Heart left ventricle (tissue), 16 donors: ENCODE data around the gene MYOCD. TPM values are rescaled to one million over a fixed set of nuclear protein-coding genes. Genes with fewer than 3 reads are reported as not detected.
"Not testable (repeated sequence)": the region's sequence is repeated elsewhere in the genome, so short reads cannot be mapped to it uniquely, and the experiment has no call there.

ENCODE experiments used
- ATAC-seq, 4 donors: fragments of 200-7000 bp; cut with Tn5 transposase; one replicate each; pipeline ENCODE4 v1.9.1; 2020 to 2022; ENCODE audit warnings: moderate library complexity in 4 of 4, mild to moderate bottlenecking in 3 of 4, moderate number of reproducible peaks in 1 of 4
- DNase-seq, 5 donors: peaks; one replicate each; pipeline ENCODE4 v3.0.0-alpha.2; 2020
- H3K27ac ChIP-seq, 12 donors: fragments of 200-600 bp; sonication (generic) in 4 of 12; one replicate each; pipeline versions ENCODE4 v1.5.0 to v1.8.0; 2016 to 2022; ENCODE audit warnings: mild to moderate bottlenecking in 2 of 12
- H3K27me3 ChIP-seq, 9 donors: fragments of 200-600 bp; sonication (generic) in 2 of 9; one replicate each; pipeline versions ENCODE4 v1.5.1 to v1.8.0; 2016 to 2022; ENCODE audit warnings: mild to moderate bottlenecking in 3 of 9
- H3K36me3 ChIP-seq, 9 donors: fragments of 200-600 bp; sonication (generic) in 2 of 9; one replicate each; pipeline versions ENCODE4 v1.5.0 to v1.8.0; 2018 to 2022; ENCODE audit warnings: mild to moderate bottlenecking in 2 of 9
- H3K4me1 ChIP-seq, 12 donors: fragments of 200-600 bp; sonication (generic) in 4 of 12; one replicate each; pipeline versions ENCODE4 v1.5.0 to v1.8.0; 2016 to 2022; ENCODE audit warnings: mild to moderate bottlenecking in 3 of 12
- H3K4me3 ChIP-seq, 12 donors: fragments of 200-600 bp; sonication (generic) in 4 of 12; one replicate each; pipeline versions ENCODE4 v1.5.0 to v1.8.0; 2017 to 2022; ENCODE audit warnings: mild to moderate bottlenecking in 9 of 12, moderate library complexity in 4 of 12
- H3K9me3 ChIP-seq, 12 donors: fragments of 200-600 bp; sonication (generic) in 4 of 12; one replicate each; pipeline versions ENCODE4 v1.5.0 to v1.8.0; 2016 to 2022; ENCODE audit warnings: mild to moderate bottlenecking in 1 of 12
- CTCF ChIP-seq, 12 donors: fragments of 200-600 bp; sonication (generic) in 4 of 12; IDR thresholded peaks; one replicate each; pipeline versions ENCODE4 v1.5.0 to v1.8.0; 2018 to 2022; ENCODE audit warnings: antibody characterized with exemption in 12 of 12, mild to moderate bottlenecking in 5 of 12
- POLR2A ChIP-seq, 2 donors: fragments of 450-650 bp; IDR thresholded peaks; one replicate each; pipeline ENCODE4 v1.6.1; 2017; ENCODE audit warnings: antibody characterized with exemption in 2 of 2, mild to moderate bottlenecking in 2 of 2, moderate library complexity in 2 of 2
- WGBS, 4 donors: extraction: QIAGEN DNeasy Blood & Tissue Kit in 2 of 4; methylation state at CpG; one replicate each; pipeline versions ENCODE4 v1.1.5 to v1.1.7; 2013 to 2018; 5-methylcytosine and 5-hydroxymethylcytosine counted together
- intact Hi-C, 10 donors: fragments of 100-400 bp; cut with DNase I; formaldehyde crosslinking; loops; one replicate each; pipeline versions ENCODE4 v1.11.1 to v1.14.2; 2022
- polyA plus RNA-seq, 2 donors: library from polyadenylated mRNA; stranded (reverse); fragments of 200-250 nt; gene quantifications; one replicate each; pipeline ENCODE4 v1.2.3, GENCODE V29; 2013
- total RNA-seq, 9 donors: library from RNA; depleted of rRNA in 2 of 9; stranded (reverse); fragments of >200 nt in 2 of 9; fragmentation: NEBNext Ultra II Directional in 3 of 9; extraction: Animal tissue kit (Norgen Biotek cat#: 25700) in 3 of 9; gene quantifications; one replicate each; pipeline versions ENCODE4 v1.1.0 to v1.2.4, GENCODE V29; 2016 to 2023
- donor health status: ischemic (EF 13 %, LVEDD 7.1; RV severe dilation, severe dysfunction).
- donor health status: healthy with polysubstance abuse.
- donor health status: DM: no; HTN: yes; CAD: no.
- donor health status: DM: no; HTN: no; CAD: no.
- donor health status: ischemic (EF 25% LVEDD 6.9; RV normal size, moderate dysfunction).
- donor health status: ischemic (EF 25% LVEDD 5.7; RV mildly dilated, moderate dysfunction).
- donor health status: healthy.
- donor health status: DM: yes; HTN: yes; CAD: no.
- donor health status: ischemic (EF 35%, LVEDD 5.7; RV mildly dilated, moderate dysfunction).
- donor health status: nonischemic (EF 11% LVEDD 7.7; RV severe dilation, severe dysfunction).
- donor health status: DM: yes; HTN: yes; CAD: no.
- donor health status: PGD.
- donor health status: ischemic (EF 29% LVEDD 5.4; RV normal size, mild dysfunction).
- donor health status: nonischemic (EF 23%, LVEDD 6.1; RV moderate dilation, normal function).

The MYOCD gene
- total and polyA plus RNA-seq, 11 donors, result 12.9 to 77.2 (median 45.9) TPM

DNA sequence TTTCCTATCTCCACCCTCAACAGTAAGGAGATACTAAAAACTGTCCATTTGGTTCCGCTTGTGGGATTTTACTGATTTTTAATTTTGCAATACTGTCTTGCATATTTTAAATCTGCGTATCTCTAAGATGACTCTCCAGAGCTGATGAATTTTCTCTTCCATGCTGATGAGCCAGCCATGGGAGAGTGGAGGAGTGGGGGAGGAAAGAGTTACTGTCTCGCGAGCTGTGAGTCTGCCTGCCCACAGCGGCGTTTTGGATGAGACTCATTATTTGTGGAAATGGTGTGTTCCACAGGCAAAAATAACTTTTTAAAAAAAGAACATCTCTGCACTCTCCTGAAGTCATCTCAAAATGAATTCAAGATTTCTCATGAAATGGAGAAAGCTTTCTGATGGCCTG is 34.6 kb upstream of the MYOCD start:
- WGBS, 4 donors, result 60 to 69% (median 66%) methylated on average over 6 of the region's 6 CpGs
- Histone ChIP-seq H3K27ac (peak overlapping the region in 9 of 12 donors; percentile 13 to 72 (median 33)), H3K27me3 (peaks cover 0 to 3% (median 0%) of the 10 kb centered on the region in 9 donors), H3K9me3 (no peaks in the 10 kb centered on the region), H3K4me1 (peaks cover 0 to 25% (median 0%) of the 10 kb centered on the region in 12 donors), H3K4me3 (no peak overlapping the region), H3K36me3 (no peaks in the 10 kb centered on the region)
- TF ChIP-seq CTCF (IDR thresholded peaks at IDR 0.05) (no peak), POLR2A (IDR thresholded peaks at IDR 0.05) (no peak)
- intact Hi-C loops, result no loop called here
- DNase-seq (no peak), ATAC-seq (no peak)

GRCh38 chr17:12632785-12633184 is 32.9 kb upstream of the MYOCD start:
- TF ChIP-seq POLR2A (IDR thresholded peaks at IDR 0.05), result no peak
- no peak for TF ChIP-seq CTCF (IDR thresholded peaks at IDR 0.05)
- Histone ChIP-seq H3K4me1 (peaks cover 0 to 25% (median 0%) of the 10 kb centered on the region in 12 donors), H3K4me3 (no peak overlapping the region), H3K27ac (peak overlapping the region in 5 of 12 donors; percentile 22 to 75 (median 55)), H3K27me3 (peaks cover 0 to 5% (median 0%) of the 10 kb centered on the region in 9 donors), H3K9me3 (no peaks in the 10 kb centered on the region), H3K36me3 (no peaks in the 10 kb centered on the region)
- peak in 2 of 4 donors; percentile 18 to 63 for ATAC-seq
- intact Hi-C loops, result no loop called here
- WGBS, 4 donors, result 77 to 87% (median 82%) methylated on average over 5 of the region's 5 CpGs
- DNase-seq, result no peak

- Histone ChIP-seq H3K27ac (peak overlapping the region in 1 of 12 donors; percentile 24), H3K9me3 (no peaks in the 10 kb centered on the region), H3K4me3 (no peak overlapping the region), H3K36me3 (no peaks in the 10 kb centered on the region), H3K4me1 (peaks cover 0 to 34% (median 2%) of the 10 kb centered on the region in 12 donors), H3K27me3 (peaks cover 0 to 5% (median 0%) of the 10 kb centered on the region in 9 donors)
- intact Hi-C loops, result loop anchor here in 1 of 10 donors (5.0 kb wide), 1 partner anchor 38 kb away; no protein-coding TSS in a partner anchor
- WGBS, 4 donors, result 21 to 33% (median 25%) methylated on average over 11 of the region's 11 CpGs
- TF ChIP-seq CTCF (IDR thresholded peaks at IDR 0.05), result no peak
- TF ChIP-seq POLR2A (IDR thresholded peaks at IDR 0.05), result no peak
- ATAC-seq, result no peak
- no peak for DNase-seq
These were observed 30.8 kb upstream of the MYOCD start for GRCh38 chr17:12634789-12635414.

DNA sequence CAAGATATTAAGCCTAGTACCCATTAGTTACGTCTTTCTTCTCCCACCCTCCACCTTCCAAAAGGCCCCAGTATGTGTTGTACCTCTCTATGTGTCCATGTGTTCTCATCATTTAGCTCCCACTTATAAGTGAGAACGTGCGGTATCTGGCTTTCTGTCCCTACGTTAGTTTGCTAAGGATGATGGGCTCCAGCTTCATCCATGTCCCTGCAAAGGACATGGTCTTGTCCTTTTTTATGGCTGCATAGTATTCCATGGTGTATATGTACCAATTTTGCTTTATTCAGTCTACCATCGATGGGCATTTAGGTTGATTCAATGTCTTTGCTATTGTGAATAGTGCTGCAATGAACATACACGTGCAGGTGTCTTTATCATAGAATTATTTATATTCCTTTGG is 29.7 kb upstream of the MYOCD start:
- H3K36me3 ChIP-seq, H3K27me3 ChIP-seq, ATAC-seq, H3K9me3 ChIP-seq, H3K4me3 ChIP-seq, H3K27ac ChIP-seq, DNase-seq: not testable (repeated sequence)
- intact Hi-C loops, result loop anchor here in 1 of 10 donors (5.0 kb wide), 1 partner anchor 39 kb away; no protein-coding TSS in a partner anchor
- WGBS, 4 donors, result 80 to 91% (median 84%) methylated on average over 6 of the region's 6 CpGs
- peaks cover 0 to 27% (median 2%) of the 10 kb centered on the region in 12 donors for H3K4me1 ChIP-seq
